Fibroblast of lung (primary cell): ENCODE results near the gene C16orf89. TPM values are rescaled to one million over a fixed set of nuclear protein-coding genes. Genes with fewer than 3 reads are reported as not detected.

ENCODE experiments used
- DNase-seq, 2 donors: peaks; one replicate each; pipeline versions ENCODE4 v3.0.0 to v3.0.0-alpha.2; 2010; ENCODE audit warnings: low read depth in 2 of 2
- H2AFZ ChIP-seq: 2 replicates; pipeline ENCODE4 v1.5.1; 2012; ENCODE audit warnings: low read length, control low read depth, inconsistent platforms
- H3K27ac ChIP-seq: 2 replicates; pipeline ENCODE4 v1.5.1; 2011; ENCODE audit warnings: low read length, control low read depth; ENCODE audit not compliant: insufficient read depth
- H3K27me3 ChIP-seq: 2 replicates; pipeline ENCODE4 v1.5.1; 2011; ENCODE audit warnings: mild to moderate bottlenecking, low read length; ENCODE audit not compliant: control insufficient read depth, insufficient read depth
- H3K36me3 ChIP-seq: 2 replicates; pipeline ENCODE4 v1.5.1; 2011; ENCODE audit warnings: low read length; ENCODE audit not compliant: control insufficient read depth, insufficient read depth
- H3K4me1 ChIP-seq: 2 replicates; pipeline ENCODE4 v1.5.1; 2011; ENCODE audit warnings: low read length; ENCODE audit not compliant: control insufficient read depth, insufficient read depth; ENCODE audit errors: extremely low read depth
- H3K4me2 ChIP-seq: 2 replicates; pipeline ENCODE4 v1.5.1; 2011; ENCODE audit warnings: low read length, control low read depth; ENCODE audit not compliant: insufficient read depth; ENCODE audit errors: extremely low read depth
- H3K4me3 ChIP-seq, 4 experiments: fragments of 200-600 bp in 1 of 4; sonication (generic) in 1 of 4; replicated peaks in 1 of 4; 2 replicates each; pipeline ENCODE4 v1.5.1; 2011 to 2016; ENCODE audit warnings: low read length in 4 of 4, low read depth in 3 of 4, mild to moderate bottlenecking in 3 of 4, control low read depth in 2 of 4, inconsistent platforms in 1 of 4, mixed read lengths in 1 of 4; ENCODE audit not compliant: insufficient read depth in 1 of 4; ENCODE audit errors: control extremely low read depth in 1 of 4
- H3K79me2 ChIP-seq: 2 replicates; pipeline ENCODE4 v1.5.1; 2012; ENCODE audit warnings: mild to moderate bottlenecking, low read length, inconsistent platforms; ENCODE audit not compliant: control insufficient read depth, insufficient read depth
- H3K9ac ChIP-seq: 2 replicates; pipeline ENCODE4 v1.5.1; 2011; ENCODE audit warnings: mild to moderate bottlenecking, low read length, control low read depth; ENCODE audit not compliant: insufficient read depth
- H3K9me3 ChIP-seq: 2 replicates; pipeline ENCODE4 v1.5.1; 2012; ENCODE audit warnings: low read depth, low read length; ENCODE audit not compliant: control insufficient read depth, insufficient read depth
- H4K20me1 ChIP-seq: 2 replicates; pipeline ENCODE4 v1.5.1; 2011; ENCODE audit warnings: low read length; ENCODE audit not compliant: control insufficient read depth, insufficient read depth; ENCODE audit errors: extremely low read depth
- CTCF ChIP-seq, 2 donors: IDR thresholded peaks in 1 of 2; conservative IDR thresholded peaks in 1 of 2; 1 replicate in 1 of 2; 2 replicates in 1 of 2; pipeline ENCODE4 v1.5.1; 2011 to 2012; ENCODE audit warnings: low read length in 2 of 2, control low read depth in 1 of 2, inconsistent platforms in 1 of 2, low read depth in 1 of 2, mild to moderate bottlenecking in 1 of 2
- EZH2 ChIP-seq: IDR thresholded peaks from 2 replicates; pipeline ENCODE4 v1.5.1; 2012; ENCODE audit warnings: low read length, control low read depth, mild to moderate bottlenecking; ENCODE audit errors: missing control alignments
- polyA plus RNA-seq, 2 donors: library from polyadenylated mRNA; depleted of rRNA in 1 of 2; stranded (reverse) in 1 of 2; unstranded in 1 of 2; fragments of >200 nt; gene quantifications; 2 replicates each; pipeline ENCODE4 v1.2.1, GENCODE V29; 2011 to 2012; ENCODE audit warnings: missing spikeins in 1 of 2
- total RNA-seq: library from RNA; depleted of rRNA; stranded (reverse); fragments of >200 nt; gene quantifications from 2 replicates; pipeline ENCODE4 v1.2.1, GENCODE V29; 2014

Gene C16orf89
- total and polyA plus RNA-seq, 2 donors (not counting 1 experiment from before 2014, with no cell fraction given): 0.53 to 5.9 TPM

GRCh38 chr16:5071341-5071680 is 5.6 kb upstream of the C16orf89 start:
- no peak for TF ChIP-seq EZH2
- no peak for TF ChIP-seq CTCF (conservative IDR thresholded peaks at IDR 0.05 in 1 of 2, IDR thresholded peaks at IDR 0.05 in 1 of 2; ENCODE audit: low read depth in 1 of 2, low read length in 2 of 2)
- peak overlapping the region; percentile 96 for H3K4me2 ChIP-seq
- H3K79me2 ChIP-seq: peaks cover 11% of the 10 kb centered on the region
- no peaks in the 10 kb centered on the region for H3K27me3 ChIP-seq
- no peaks in the 10 kb centered on the region for H3K9me3 ChIP-seq
- peak overlapping the region; percentile 59 for H2AFZ ChIP-seq
- peak overlapping the region; percentile 74 for H3K27ac ChIP-seq
- H3K9ac ChIP-seq: peak overlapping the region; percentile 70
- no peaks in the 10 kb centered on the region for H4K20me1 ChIP-seq
- peak overlapping the region in 3 of 4 experiments; percentile 83 to 97 (median 85) for H3K4me3 ChIP-seq
- peaks cover 3% of the 10 kb centered on the region for H3K4me1 ChIP-seq
- peaks cover 10% of the 10 kb centered on the region for H3K36me3 ChIP-seq
- DNase-seq: peak in 1 of 2 donors; percentile 8

DNA sequence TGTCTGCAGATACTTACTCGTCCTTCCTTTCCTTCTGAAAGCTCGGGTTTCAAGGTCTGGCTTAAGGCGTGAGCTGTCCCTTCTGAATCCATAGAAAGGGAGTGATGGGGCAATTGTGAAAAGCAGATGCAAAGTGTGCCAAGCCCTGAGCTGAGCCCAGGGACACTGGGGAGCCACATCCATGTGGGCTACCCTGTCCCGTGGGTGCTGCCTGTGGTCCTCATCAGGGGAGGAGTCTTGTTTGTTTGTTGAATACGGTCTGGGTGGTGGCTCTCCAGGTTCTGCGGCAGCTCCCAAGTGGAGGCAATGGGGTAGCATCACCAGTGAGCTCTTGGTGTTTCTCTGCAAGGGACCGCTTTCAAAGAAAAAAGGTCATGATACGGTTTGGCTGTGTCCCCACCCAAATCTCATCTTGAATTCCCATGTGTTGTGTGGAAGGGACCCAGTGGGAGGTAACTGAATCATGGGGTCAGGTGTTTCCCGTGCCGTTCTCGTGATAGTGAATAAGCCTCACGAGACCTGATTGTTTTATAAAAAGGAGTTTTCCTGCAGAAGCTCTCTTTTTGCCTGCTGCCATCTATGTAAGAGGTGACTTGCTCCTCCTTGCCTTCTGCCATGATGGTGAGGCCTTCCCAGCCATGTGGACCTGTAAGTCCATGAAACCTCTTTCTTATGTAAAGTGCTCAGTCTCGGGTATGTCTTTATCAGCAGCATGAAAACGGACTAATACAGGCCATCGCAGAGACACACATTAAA is 4.9 kb upstream of the C16orf89 start:
- no peak for DNase-seq
- Histone ChIP-seq H3K79me2 (peaks cover 11% of the 10 kb centered on the region), H4K20me1 (no peaks in the 10 kb centered on the region), H3K9ac (no peak overlapping the region), H2AFZ (peak overlapping the region; percentile 59), H3K4me2 (no peak overlapping the region), H3K27ac (no peak overlapping the region), H3K4me1 (peaks cover 3% of the 10 kb centered on the region), H3K36me3 (peaks cover 3% of the 10 kb centered on the region), H3K9me3 (no peaks in the 10 kb centered on the region), H3K27me3 (peaks cover 3% of the 10 kb centered on the region), H3K4me3 (no peak overlapping the region)
- TF ChIP-seq CTCF (conservative IDR thresholded peaks at IDR 0.05 in 1 of 2, IDR thresholded peaks at IDR 0.05 in 1 of 2; ENCODE audit: low read depth in 1 of 2, low read length in 2 of 2) (no peak), EZH2 (no peak)

GRCh38 chr16:5069854-5070253 is 4.1 kb upstream of the C16orf89 start:
- Histone ChIP-seq H2AFZ (no peak overlapping the region), H3K36me3 (no peaks in the 10 kb centered on the region), H3K27me3 (peaks cover 6% of the 10 kb centered on the region), H3K9me3 (no peaks in the 10 kb centered on the region), H3K79me2 (peaks cover 11% of the 10 kb centered on the region), H3K4me3 (no peak overlapping the region), H3K4me1 (peaks cover 3% of the 10 kb centered on the region), H3K4me2 (no peak overlapping the region), H4K20me1 (no peaks in the 10 kb centered on the region), H3K27ac (no peak overlapping the region), H3K9ac (no peak overlapping the region)
- TF ChIP-seq EZH2 (no peak), CTCF (conservative IDR thresholded peaks at IDR 0.05 in 1 of 2, IDR thresholded peaks at IDR 0.05 in 1 of 2; ENCODE audit: low read depth in 1 of 2, low read length in 2 of 2) (no peak)
- no peak for DNase-seq
